HEK293 (cell line): ENCODE results near the gene CDKAL1.

Source experiments
- CTCF ChIA-PET: fragments of 350-600 bp; formaldehyde crosslinking; extraction: SDS; loops from one replicate; lab custom pipeline; 2021; ENCODE audit warnings: antibody characterized with exemption; lab: Yijun Ruan, JAX
- POLR2A ChIA-PET: fragments of 300-600 bp; formaldehyde crosslinking; extraction: SDS; loops from one replicate; lab custom pipeline; 2020; ENCODE audit warnings: antibody characterized with exemption, inconsistent platforms; lab: Yijun Ruan, JAX
- H3K27ac ChIP-seq: fragments of 200-500 bp; sonication (Bioruptor generic); 2 replicates; pipeline ENCODE4 v1.5.1; 2014; ENCODE audit warnings: low read depth, low read length, control low read depth, inconsistent platforms; ENCODE audit errors: extremely low read depth
- H3K36me3 ChIP-seq, 2 experiments: fragments of 200-500 bp in 1 of 2; sonication (Bioruptor generic) in 1 of 2; 1 replicate in 1 of 2; 2 replicates in 1 of 2; pipeline ENCODE4 v1.5.1; 2014 to 2017; ENCODE audit warnings: inconsistent platforms in 2 of 2, low read length in 2 of 2; ENCODE audit not compliant: control insufficient read depth in 2 of 2, insufficient read depth in 1 of 2
- H3K4me1 ChIP-seq: fragments of 200-500 bp; sonication (Bioruptor generic); 2 replicates; pipeline ENCODE4 v1.5.1; 2014; ENCODE audit warnings: mild to moderate bottlenecking, low read length, inconsistent platforms; ENCODE audit not compliant: control insufficient read depth, insufficient read depth
- H3K4me3 ChIP-seq: 2 replicates; pipeline ENCODE4 v1.5.1; 2011; ENCODE audit warnings: low read depth, mild to moderate bottlenecking, control low read depth, low read length, moderate library complexity
- H3K9me3 ChIP-seq: fragments of 200-500 bp; sonication (Bioruptor generic); 2 replicates; pipeline ENCODE4 v1.5.1; 2014; ENCODE audit warnings: low read depth, low read length, inconsistent platforms; ENCODE audit not compliant: control insufficient read depth, insufficient read depth
- IKZF3 ChIP-seq: fragments of 450-650 bp; IDR thresholded peaks from 2 replicates; pipeline ENCODE4 v1.5.0; 2018; ENCODE audit warnings: missing biosample characterization, mild to moderate bottlenecking, missing genetic modification characterization, moderate library complexity
- KLF17 ChIP-seq: fragments of 450-650 bp; formaldehyde crosslinking; IDR thresholded peaks from 2 replicates; pipeline ENCODE4 v1.5.1; 2016; ENCODE audit warnings: missing biosample characterization, missing genetic modification characterization
- OVOL3 ChIP-seq: fragments of 450-650 bp; formaldehyde crosslinking; IDR thresholded peaks from 2 replicates; pipeline ENCODE4 v1.5.1; 2016; ENCODE audit warnings: missing biosample characterization, missing genetic modification characterization
- TCF7L2 ChIP-seq: IDR thresholded peaks from 2 replicates; pipeline ENCODE4 v1.6.1; 2011; ENCODE audit warnings: low read depth, mild to moderate bottlenecking, inconsistent platforms, low read length, moderate library complexity, borderline replicate concordance
- WT1 ChIP-seq: fragments of 450-650 bp; formaldehyde crosslinking; IDR thresholded peaks from 2 replicates; pipeline ENCODE4 v1.5.1; 2016; ENCODE audit warnings: missing biosample characterization, missing genetic modification characterization
- YY1 ChIP-seq: fragments of 450-650 bp; formaldehyde crosslinking; IDR thresholded peaks from 2 replicates; pipeline ENCODE4 v1.5.1; 2018; ENCODE audit warnings: missing biosample characterization, missing genetic modification characterization
- ZBTB11 ChIP-seq: fragments of 450-650 bp; formaldehyde crosslinking; conservative IDR thresholded peaks from 2 replicates; pipeline ENCODE4 v1.5.1; 2016; ENCODE audit warnings: low read depth, missing biosample characterization, missing genetic modification characterization
- ZEB2 ChIP-seq: fragments of 450-650 bp; formaldehyde crosslinking; IDR thresholded peaks from 2 replicates; pipeline ENCODE4 v1.5.1; 2016; ENCODE audit warnings: missing biosample characterization, missing genetic modification characterization
- ZNF112 ChIP-seq: fragments of 450-650 bp; formaldehyde crosslinking; IDR thresholded peaks from 2 replicates; pipeline ENCODE4 v1.5.0; 2017; ENCODE audit warnings: missing biosample characterization, missing genetic modification characterization
- ZNF121 ChIP-seq: fragments of 450-650 bp; formaldehyde crosslinking; IDR thresholded peaks from 2 replicates; pipeline ENCODE4 v1.5.1; 2016; ENCODE audit warnings: missing biosample characterization, missing genetic modification characterization
- ZNF132 ChIP-seq: fragments of 450-650 bp; formaldehyde crosslinking; IDR thresholded peaks from 2 replicates; pipeline ENCODE4 v1.5.1; 2017; ENCODE audit warnings: missing biosample characterization, missing genetic modification characterization, borderline replicate concordance
- ZNF23 ChIP-seq: fragments of 450-650 bp; formaldehyde crosslinking; IDR thresholded peaks from 2 replicates; pipeline ENCODE4 v1.5.1; 2016; ENCODE audit warnings: missing biosample characterization, missing genetic modification characterization, borderline replicate concordance
- ZNF335 ChIP-seq: fragments of 450-650 bp; formaldehyde crosslinking; conservative IDR thresholded peaks from 2 replicates; pipeline ENCODE4 v1.5.1; 2016; ENCODE audit warnings: missing biosample characterization, missing genetic modification characterization
- ZNF426 ChIP-seq: fragments of 450-650 bp; formaldehyde crosslinking; IDR thresholded peaks from 2 replicates; pipeline ENCODE4 v1.5.1; 2017; ENCODE audit warnings: missing biosample characterization, missing genetic modification characterization, mild to moderate bottlenecking, inconsistent platforms, moderate library complexity
- ZNF585B ChIP-seq: fragments of 450-650 bp; formaldehyde crosslinking; IDR thresholded peaks from 2 replicates; pipeline ENCODE4 v1.5.1; 2016; ENCODE audit warnings: missing biosample characterization, missing genetic modification characterization
- ZNF654 ChIP-seq: fragments of 450-650 bp; formaldehyde crosslinking; IDR thresholded peaks from 2 replicates; pipeline ENCODE4 v1.5.1; 2016; ENCODE audit warnings: low read depth, missing biosample characterization, missing genetic modification characterization
- ZNF830 ChIP-seq: fragments of 450-650 bp; IDR thresholded peaks from 2 replicates; pipeline ENCODE4 v1.5.0; 2018; ENCODE audit warnings: missing biosample characterization, missing genetic modification characterization, low read depth, mild to moderate bottlenecking, moderate library complexity
- ZNF837 ChIP-seq: fragments of 450-650 bp; formaldehyde crosslinking; IDR thresholded peaks from 2 replicates; pipeline ENCODE4 v1.5.1; 2016; ENCODE audit warnings: missing biosample characterization, missing genetic modification characterization

The CDKAL1 gene

GRCh38 chr6:20632696-20633095 lies 98.4 kb downstream of the CDKAL1 start (continued):
- TF ChIP-seq ZNF830 (tag by site-specific recombination) (no peak), ZNF132 (no peak), ZNF654 (tag by site-specific recombination) (no peak), ZNF121 (tag by site-specific recombination) (no peak), WT1 (tag by site-specific recombination) (no peak), KLF17 (tag by site-specific recombination) (no peak), ZNF837 (tag by site-specific recombination) (no peak)

GRCh38 chr6:20633566-20634340 lies 99.5 kb downstream of the CDKAL1 start:
- no peak overlapping the region for H3K4me3 ChIP-seq

GRCh38 chr6:20639161-20639560 lies 104.9 kb downstream of the CDKAL1 start:
- H3K27ac ChIP-seq, result no peak overlapping the region
- TF ChIP-seq ZNF335 (tag by site-specific recombination), result no peak
- TF ChIP-seq ZEB2 (tag by site-specific recombination), result no peak
- TF ChIP-seq OVOL3, result no peak
- no peak for TF ChIP-seq YY1 (tag by site-specific recombination)
- TF ChIP-seq, all 188 proteins: peak for 0
- no peaks in the 10 kb centered on the region for H3K36me3 ChIP-seq
- ChIA-PET POLR2A (no interaction called here), CTCF (no interaction called here)
- no peaks in the 10 kb centered on the region for H3K4me1 ChIP-seq
- no peak overlapping the region for H3K4me3 ChIP-seq
- H3K9me3 ChIP-seq, result no peaks in the 10 kb centered on the region

More at GRCh38 chr6:20633566-20634340, 99.5 kb downstream of the CDKAL1 start:
- H3K27ac ChIP-seq, result no peak overlapping the region
- TF ChIP-seq ZBTB11 (tag by site-specific recombination), result no peak
- TF ChIP-seq IKZF3, result no peak
- no peak for TF ChIP-seq ZNF112 (tag by site-specific recombination)
- no peak for TF ChIP-seq ZNF585B
- no peak for TF ChIP-seq ZNF426 (tag by site-specific recombination)
- TF ChIP-seq ZNF23 (tag by site-specific recombination), result no peak
- TF ChIP-seq TCF7L2, result no peak
- TF ChIP-seq, all 188 proteins: peak for 0
- Histone ChIP-seq H3K36me3 (no peaks in the 10 kb centered on the region), H3K9me3 (no peaks in the 10 kb centered on the region), H3K4me1 (peaks cover 8% of the 10 kb centered on the region)
- POLR2A ChIA-PET, result no interaction called here
- CTCF ChIA-PET, result no interaction called here
